PC-3 (cell line): Measurements from ENCODE around the gene TEX264.

Experiments used
- CTCF ChIP-seq: fragments of 300-600 bp; sonication (generic); conservative IDR thresholded peaks from 2 replicates; pipeline ENCODE4 v1.5.1; 2017; ENCODE audit warnings: antibody characterized with exemption, low read depth, mild to moderate bottlenecking, low read length
- EZH2 ChIP-seq: fragments of 300-600 bp; sonication (generic); IDR thresholded peaks from one replicate; pipeline ENCODE4 v1.6.1; 2017; ENCODE audit warnings: antibody characterized with exemption, mild to moderate bottlenecking, low read length; ENCODE audit not compliant: unreplicated experiment
- EZH2phosphoT487 ChIP-seq: fragments of 300-600 bp; sonication (generic); IDR thresholded peaks from 2 replicates; pipeline ENCODE4 v1.6.1; 2018; ENCODE audit warnings: mild to moderate bottlenecking, antibody characterized with exemption, low read length, borderline replicate concordance

- peak; percentile 99 for TF ChIP-seq CTCF
- no peak for TF ChIP-seq EZH2
- TF ChIP-seq EZH2phosphoT487, result no peak
Observed at GRCh38 chr3:51637941-51638471, 33.0 kb upstream of the TEX264 start.
